ENCODE measurements around the gene ANKDD1A. TPM values are rescaled to one million over a fixed set of nuclear protein-coding genes. Genes with fewer than 3 reads are reported as not detected.

Gene ANKDD1A
- total RNA-seq, 2 donors from 2014 or later, result 3.3 to 23.9 TPM

GRCh38 chr15:64905119-64905831 is 6.4 kb upstream of the ANKDD1A start:
- H3K27ac ChIP-seq, result no peak overlapping the region
- DNase-seq (ENCODE audit: low spot score), result peak; percentile 22
- intact Hi-C loops (cut with DNase I), result loop anchor here (5.0 kb wide), 1 partner anchor 163 kb away; no protein-coding TSS in a partner anchor
- H3K4me3 ChIP-seq, result no peak overlapping the region
- no peaks in the 10 kb centered on the region for H3K4me1 ChIP-seq (replicated peaks)
- H3K27me3 ChIP-seq (replicated peaks; ENCODE audit: insufficient read depth), result no peaks in the 10 kb centered on the region
- 31% methylated on average over 26 of the region's 30 CpGs for WGBS
- no peaks in the 10 kb centered on the region for H3K9me3 ChIP-seq
- no peaks in the 10 kb centered on the region for H3K36me3 ChIP-seq
- TF ChIP-seq, protein P1, sequence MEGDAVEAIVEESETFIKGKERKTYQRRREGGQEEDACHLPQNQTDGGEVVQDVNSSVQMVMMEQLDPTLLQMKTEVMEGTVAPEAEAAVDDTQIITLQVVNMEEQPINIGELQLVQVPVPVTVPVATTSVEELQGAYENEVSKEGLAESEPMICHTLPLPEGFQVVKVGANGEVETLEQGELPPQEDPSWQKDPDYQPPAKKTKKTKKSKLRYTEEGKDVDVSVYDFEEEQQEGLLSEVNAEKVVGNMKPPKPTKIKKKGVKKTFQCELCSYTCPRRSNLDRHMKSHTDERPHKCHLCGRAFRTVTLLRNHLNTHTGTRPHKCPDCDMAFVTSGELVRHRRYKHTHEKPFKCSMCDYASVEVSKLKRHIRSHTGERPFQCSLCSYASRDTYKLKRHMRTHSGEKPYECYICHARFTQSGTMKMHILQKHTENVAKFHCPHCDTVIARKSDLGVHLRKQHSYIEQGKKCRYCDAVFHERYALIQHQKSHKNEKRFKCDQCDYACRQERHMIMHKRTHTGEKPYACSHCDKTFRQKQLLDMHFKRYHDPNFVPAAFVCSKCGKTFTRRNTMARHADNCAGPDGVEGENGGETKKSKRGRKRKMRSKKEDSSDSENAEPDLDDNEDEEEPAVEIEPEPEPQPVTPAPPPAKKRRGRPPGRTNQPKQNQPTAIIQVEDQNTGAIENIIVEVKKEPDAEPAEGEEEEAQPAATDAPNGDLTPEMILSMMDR (IDR thresholded peaks at IDR 0.05), result peak; percentile 44 to 75 (median 57)
- TF ChIP-seq POLR2AphosphoS5 (IDR thresholded peaks at IDR 0.05), result no peak

DNA sequence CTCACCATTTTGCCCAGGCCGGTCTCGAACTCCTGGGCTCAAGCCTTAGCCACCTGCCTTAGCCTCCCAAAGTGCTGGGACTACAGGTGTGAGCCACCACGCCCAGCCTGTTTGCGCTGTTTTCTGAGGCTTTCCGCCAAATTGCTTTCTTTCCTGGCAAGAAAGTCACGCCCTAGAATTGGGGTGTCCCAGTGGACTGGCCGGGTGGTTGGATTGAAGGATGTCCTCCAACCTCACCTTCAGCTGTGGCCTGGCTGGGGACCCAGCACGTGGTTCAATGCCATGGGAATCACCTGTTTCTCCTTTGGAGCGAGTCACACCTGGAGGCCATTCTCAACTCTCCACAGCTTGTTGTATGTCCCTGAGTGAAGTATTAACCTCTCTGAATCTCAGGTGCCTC is 5.8 kb upstream of the ANKDD1A start:
- Histone ChIP-seq H3K27ac (no peak overlapping the region), H3K36me3 (no peaks in the 10 kb centered on the region)

DNA sequence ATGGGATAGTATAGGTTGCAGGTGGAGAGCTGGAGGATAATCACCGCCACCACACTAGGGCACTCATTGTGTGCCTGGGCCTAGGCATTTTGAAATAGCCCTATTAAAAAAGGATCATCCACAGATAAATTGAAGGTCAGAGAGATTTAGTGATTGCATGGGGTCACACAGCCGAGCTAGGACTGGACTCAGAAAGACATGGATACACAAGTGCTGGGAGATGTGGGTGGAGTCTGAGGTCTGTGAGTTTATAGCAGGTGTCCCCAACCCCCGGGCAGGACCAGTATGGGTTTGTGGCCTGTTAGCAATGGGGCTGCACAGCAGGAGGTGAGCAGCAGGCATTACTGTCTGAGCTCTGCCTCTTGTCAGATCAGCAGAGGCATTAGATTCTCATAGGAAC is 5.3 kb upstream of the ANKDD1A start:
- no peaks in the 10 kb centered on the region for H3K27me3 ChIP-seq (replicated peaks; ENCODE audit: insufficient read depth)
- intact Hi-C loops (cut with DNase I), result loop anchor here (5.0 kb wide), 1 partner anchor 164 kb away; no protein-coding TSS in a partner anchor
- 96% methylated on average over 3 of the region's 3 CpGs for WGBS
- H3K4me3 ChIP-seq, result no peak overlapping the region
- no peaks in the 10 kb centered on the region for H3K36me3 ChIP-seq
- DNase-seq (ENCODE audit: low spot score), result no peak
- TF ChIP-seq POLR2A (IDR thresholded peaks at IDR 0.05) (no peak), POLR2AphosphoS5 (IDR thresholded peaks at IDR 0.05) (no peak)
- TF ChIP-seq, protein P1 (IDR thresholded peaks at IDR 0.05), result no peak
- no peaks in the 10 kb centered on the region for H3K4me1 ChIP-seq (replicated peaks)
- H3K9me3 ChIP-seq, result no peaks in the 10 kb centered on the region
- H3K27ac ChIP-seq, result no peak overlapping the region

More for the DNA sequence above, 5.8 kb upstream of the ANKDD1A start:
- no peaks in the 10 kb centered on the region for H3K9me3 ChIP-seq
- no peak for DNase-seq (ENCODE audit: low spot score)
- H3K27me3 ChIP-seq (replicated peaks; ENCODE audit: insufficient read depth), result no peaks in the 10 kb centered on the region
- WGBS, result 91% methylated on average over 9 of the region's 9 CpGs
- intact Hi-C loops (cut with DNase I), result loop anchor here (5.0 kb wide), 1 partner anchor 164 kb away; no protein-coding TSS in a partner anchor
- H3K4me3 ChIP-seq, result no peak overlapping the region
- no peaks in the 10 kb centered on the region for H3K4me1 ChIP-seq (replicated peaks)
- TF ChIP-seq, protein P1 (IDR thresholded peaks at IDR 0.05), result no peak
- TF ChIP-seq POLR2AphosphoS5 (IDR thresholded peaks at IDR 0.05) (no peak), POLR2A (IDR thresholded peaks at IDR 0.05) (no peak)

DNA sequence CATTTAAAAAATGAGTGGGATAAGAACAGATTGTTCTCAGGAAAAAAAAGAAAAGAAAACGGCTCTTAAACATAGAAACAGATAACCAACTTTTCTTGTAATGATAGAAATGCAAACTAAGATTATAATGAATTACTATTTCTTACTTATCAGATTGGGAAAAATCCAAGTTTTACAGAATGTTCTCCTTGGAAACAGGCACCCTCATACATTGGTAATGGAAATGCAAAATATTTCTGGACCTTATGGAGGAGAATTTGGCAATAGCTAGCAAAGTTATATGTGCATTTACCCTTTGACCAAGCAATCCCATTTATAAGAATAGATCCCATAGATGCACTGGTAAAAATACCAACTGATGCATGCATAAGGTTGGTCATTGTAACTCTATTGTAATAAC is 3.7 kb upstream of the ANKDD1A start:
- H3K27ac ChIP-seq, result no peak overlapping the region
- 20% methylated on average over 1 of the region's 1 CpG for WGBS
- no peak overlapping the region for H3K4me3 ChIP-seq
- TF ChIP-seq POLR2A (IDR thresholded peaks at IDR 0.05), result no peak
- TF ChIP-seq POLR2AphosphoS5 (IDR thresholded peaks at IDR 0.05), result no peak
- TF ChIP-seq, protein P1 (IDR thresholded peaks at IDR 0.05), result no peak
- H3K27me3 ChIP-seq (replicated peaks; ENCODE audit: insufficient read depth), result no peaks in the 10 kb centered on the region
- intact Hi-C loops (cut with DNase I), result loop anchor here (5.0 kb wide), 1 partner anchor 166 kb away; no protein-coding TSS in a partner anchor
- H3K36me3 ChIP-seq, result no peaks in the 10 kb centered on the region
- no peaks in the 10 kb centered on the region for H3K9me3 ChIP-seq
- DNase-seq (ENCODE audit: low spot score), result no peak
- peaks cover 3% of the 10 kb centered on the region for H3K4me1 ChIP-seq (replicated peaks)

DNA sequence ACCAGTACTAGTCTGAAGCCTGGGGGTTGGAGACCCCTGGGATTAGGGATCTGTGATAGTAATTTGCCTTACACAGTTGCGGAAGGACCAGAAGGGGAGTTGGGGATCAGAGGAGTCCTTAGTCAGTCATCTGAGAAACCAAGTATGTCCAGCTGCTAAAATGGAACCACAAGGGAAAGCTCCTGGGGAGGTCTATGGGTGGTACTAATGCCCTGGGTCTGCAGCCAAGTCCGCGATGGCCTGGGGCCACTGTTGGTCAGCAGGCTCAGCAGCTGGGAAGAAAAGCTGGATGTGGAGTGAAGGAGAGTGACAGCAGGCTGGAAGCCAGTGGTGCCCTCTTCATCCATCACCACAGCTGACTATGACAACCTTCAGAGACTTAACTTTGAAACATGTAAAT is 2.2 kb upstream of the ANKDD1A start:
- WGBS, result 95% methylated on average over 3 of the region's 3 CpGs
- H3K4me1 ChIP-seq (replicated peaks), result peaks cover 3% of the 10 kb centered on the region
- no peaks in the 10 kb centered on the region for H3K36me3 ChIP-seq
- no peaks in the 10 kb centered on the region for H3K27me3 ChIP-seq (replicated peaks; ENCODE audit: insufficient read depth)
- H3K4me3 ChIP-seq, result no peak overlapping the region
- no peak for DNase-seq (ENCODE audit: low spot score)
- TF ChIP-seq POLR2AphosphoS5 (IDR thresholded peaks at IDR 0.05) (no peak), POLR2A (IDR thresholded peaks at IDR 0.05) (no peak)
- TF ChIP-seq, protein P1 (IDR thresholded peaks at IDR 0.05), result no peak
- intact Hi-C loops (cut with DNase I), result loop anchor here (5.0 kb wide), 1 partner anchor 167 kb away; no protein-coding TSS in a partner anchor
- H3K9me3 ChIP-seq, result no peaks in the 10 kb centered on the region
- no peak overlapping the region for H3K27ac ChIP-seq
